Caco-2 (cell line): Measurements from ENCODE around the gene CDKL5. TPM values are rescaled to one million over a fixed set of nuclear protein-coding genes. Genes with fewer than 3 reads are reported as not detected.
A peak's percentile ranks its signal among the peaks of the same experiment; 100 is the strongest.

Source experiments
- BruUV-seq: library from RNA; stranded (reverse); fragments of 400-500 nt; replicated peaks from 2 replicates; lab custom pipeline; 2021; lab: Mats Ljungman, UMichigan
- CTCF ChIA-PET: fragments of 300-600 bp; sonication (Branson Sonifier 250); formaldehyde crosslinking; loops from one replicate; lab custom pipeline; 2022; ENCODE audit warnings: antibody characterized with exemption; lab: Charles Lee
- POLR2A ChIA-PET: fragments of 300-600 bp; sonication (Branson Sonifier 250); formaldehyde crosslinking; loops from one replicate; lab custom pipeline; 2022; ENCODE audit warnings: antibody characterized with exemption; lab: Charles Lee
- DNase-seq, 2 experiments: peaks; one replicate each; pipeline versions ENCODE4 v3.0.0 to v3.0.0-alpha.2; 2020 to 2022
- H3K27me3 ChIP-seq: replicated peaks from 2 replicates; pipeline ENCODE4 v1.6.0; 2011; ENCODE audit warnings: low read length; ENCODE audit not compliant: control insufficient read depth, insufficient read depth
- H3K36me3 ChIP-seq: 2 replicates; pipeline ENCODE4 v1.5.1; 2011; ENCODE audit warnings: low read length; ENCODE audit not compliant: control insufficient read depth, insufficient read depth
- H3K4me1 ChIP-seq: fragments of 250-450 bp; sonication (Bioruptor Pico); 2 replicates; pipeline ENCODE4 v1.5.1; 2020; ENCODE audit warnings: mild to moderate bottlenecking
- H3K4me3 ChIP-seq: 2 replicates; pipeline ENCODE4 v1.5.1; 2011; ENCODE audit warnings: low read depth, mild to moderate bottlenecking, control low read depth, low read length
- H3K9me3 ChIP-seq: fragments of 250-450 bp; sonication (Bioruptor Pico); 2 replicates; pipeline ENCODE4 v1.5.1; 2020; ENCODE audit warnings: mild to moderate bottlenecking, moderate library complexity
- H3K27ac Mint-ChIP-seq: one replicate; pipeline ENCODE4 v1.8.0; 2022; ENCODE audit warnings: mixed read lengths; ENCODE audit not compliant: unreplicated experiment
- H3K27me3 Mint-ChIP-seq: one replicate; pipeline ENCODE4 v1.8.0; 2022; ENCODE audit warnings: mixed read lengths; ENCODE audit not compliant: insufficient read depth, unreplicated experiment
- H3K36me3 Mint-ChIP-seq: one replicate; pipeline ENCODE4 v1.8.0; 2022; ENCODE audit warnings: mild to moderate bottlenecking, mixed read lengths; ENCODE audit not compliant: insufficient read depth, unreplicated experiment
- H3K4me1 Mint-ChIP-seq: one replicate; pipeline ENCODE4 v1.8.0; 2022; ENCODE audit warnings: low read depth, mixed read lengths; ENCODE audit not compliant: unreplicated experiment
- H3K4me3 Mint-ChIP-seq: one replicate; pipeline ENCODE4 v1.8.0; 2022; ENCODE audit warnings: mild to moderate bottlenecking, moderate library complexity, mixed read lengths; ENCODE audit not compliant: unreplicated experiment
- H3K9me3 Mint-ChIP-seq: one replicate; pipeline ENCODE4 v1.8.0; 2022; ENCODE audit warnings: mixed read lengths; ENCODE audit not compliant: unreplicated experiment
- intact Hi-C: fragments of 100-400 bp; cut with micrococcal nuclease; formaldehyde crosslinking; loops from one replicate; pipeline ENCODE4 v1.10.0; 2022; ENCODE audit not compliant: unreplicated experiment
- total RNA-seq: library from RNA; stranded (reverse); gene quantifications from 2 replicates; pipeline ENCODE4 v1.2.3, GENCODE V29; 2022
- TF ChIP-seq, protein P1 (sequence below), 2 experiments: fragments of 200-600 bp in 1 of 2; IDR thresholded peaks; 1 replicate in 1 of 2; 2 replicates in 1 of 2; pipeline versions ENCODE4 v1.5.1 to v1.8.0; 2011 to 2022; ENCODE audit warnings: antibody characterized with exemption in 1 of 2, control low read depth in 1 of 2, inconsistent platforms in 1 of 2, low read depth in 1 of 2, low read length in 1 of 2, mild to moderate bottlenecking in 1 of 2, moderate library complexity in 1 of 2; ENCODE audit not compliant: insufficient read depth in 1 of 2, severe bottlenecking in 1 of 2, unreplicated experiment in 1 of 2

Gene CDKL5
- total RNA-seq, 1 experiment from 2014 or later, result 23.7 TPM

DNA sequence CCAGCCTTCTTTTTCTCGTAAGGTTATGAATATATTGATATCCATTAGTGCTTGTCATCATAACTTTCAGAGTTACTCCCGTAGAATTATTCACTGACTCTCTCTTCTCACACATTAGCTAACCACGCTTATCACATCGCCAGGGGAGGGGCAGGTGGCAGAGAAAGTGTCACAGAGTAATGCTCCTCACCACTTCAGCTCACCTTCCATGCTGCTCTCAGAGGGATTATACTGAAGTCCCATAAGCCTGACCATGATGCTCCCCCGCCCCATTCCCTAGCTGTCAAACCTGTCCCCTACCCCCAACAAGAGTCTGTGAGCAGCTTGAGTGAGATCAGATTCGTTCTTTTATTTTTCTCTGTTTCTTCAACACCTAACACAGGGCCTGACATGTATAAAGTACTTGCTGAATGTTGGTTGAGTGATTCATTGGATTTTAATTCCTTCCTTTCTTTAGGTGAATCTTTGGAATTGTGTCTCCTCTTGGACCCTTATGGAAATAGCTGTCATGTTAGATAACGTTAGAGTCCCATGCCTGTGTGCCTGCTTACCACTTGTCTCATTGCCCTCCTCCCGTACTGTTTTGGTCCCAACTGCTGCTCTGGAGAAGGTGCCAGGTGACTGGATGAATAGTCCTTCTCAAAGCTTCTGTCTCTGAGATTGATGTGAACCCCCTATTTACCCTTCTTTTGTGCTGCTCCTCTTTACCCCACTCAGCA lies 191.4 kb downstream of the CDKL5 start:
- ChIA-PET CTCF (interaction anchor here (1.0 kb wide), 1 partner anchor 207 kb away, joined by 3 read pairs; no protein-coding TSS in a partner anchor), POLR2A (interaction anchor here (0.9 to 2.0 kb wide), 3 partner anchors 192 to 269 kb away, joined by 4 to 7 read pairs (median 5); no protein-coding TSS in a partner anchor)
- H3K4me1 Mint-ChIP-seq, result peaks cover 23% of the 10 kb centered on the region
- intact Hi-C loops, result loop anchor here (2.0 kb wide), 1 partner anchor 270 kb away; no protein-coding TSS in a partner anchor
- H3K27ac Mint-ChIP-seq, result peak overlapping the region; percentile 98
- H3K36me3 Mint-ChIP-seq, result peaks cover 29% of the 10 kb centered on the region
- Histone ChIP-seq H3K36me3 (no peaks in the 10 kb centered on the region), H3K9me3 (no peaks in the 10 kb centered on the region), H3K4me1 (peaks cover 40% of the 10 kb centered on the region), H3K27me3 (no peaks in the 10 kb centered on the region), H3K4me3 (peak overlapping the region; percentile 15)
- no peaks in the 10 kb centered on the region for H3K27me3 Mint-ChIP-seq
- peak overlapping the region; percentile 77 for H3K4me3 Mint-ChIP-seq
- BruUV-seq, result TSS peak; percentile 85
- TF ChIP-seq, protein P1, sequence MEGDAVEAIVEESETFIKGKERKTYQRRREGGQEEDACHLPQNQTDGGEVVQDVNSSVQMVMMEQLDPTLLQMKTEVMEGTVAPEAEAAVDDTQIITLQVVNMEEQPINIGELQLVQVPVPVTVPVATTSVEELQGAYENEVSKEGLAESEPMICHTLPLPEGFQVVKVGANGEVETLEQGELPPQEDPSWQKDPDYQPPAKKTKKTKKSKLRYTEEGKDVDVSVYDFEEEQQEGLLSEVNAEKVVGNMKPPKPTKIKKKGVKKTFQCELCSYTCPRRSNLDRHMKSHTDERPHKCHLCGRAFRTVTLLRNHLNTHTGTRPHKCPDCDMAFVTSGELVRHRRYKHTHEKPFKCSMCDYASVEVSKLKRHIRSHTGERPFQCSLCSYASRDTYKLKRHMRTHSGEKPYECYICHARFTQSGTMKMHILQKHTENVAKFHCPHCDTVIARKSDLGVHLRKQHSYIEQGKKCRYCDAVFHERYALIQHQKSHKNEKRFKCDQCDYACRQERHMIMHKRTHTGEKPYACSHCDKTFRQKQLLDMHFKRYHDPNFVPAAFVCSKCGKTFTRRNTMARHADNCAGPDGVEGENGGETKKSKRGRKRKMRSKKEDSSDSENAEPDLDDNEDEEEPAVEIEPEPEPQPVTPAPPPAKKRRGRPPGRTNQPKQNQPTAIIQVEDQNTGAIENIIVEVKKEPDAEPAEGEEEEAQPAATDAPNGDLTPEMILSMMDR (IDR thresholded peaks at IDR 0.05; ENCODE audit: insufficient read depth in 1 of 2, low read depth in 1 of 2, low read length in 1 of 2, severe bottlenecking in 1 of 2, unreplicated experiment in 1 of 2), result no peak
- no peaks in the 10 kb centered on the region for H3K9me3 Mint-ChIP-seq
- peak in 1 of 2 experiments; percentile 19 for DNase-seq

DNA sequence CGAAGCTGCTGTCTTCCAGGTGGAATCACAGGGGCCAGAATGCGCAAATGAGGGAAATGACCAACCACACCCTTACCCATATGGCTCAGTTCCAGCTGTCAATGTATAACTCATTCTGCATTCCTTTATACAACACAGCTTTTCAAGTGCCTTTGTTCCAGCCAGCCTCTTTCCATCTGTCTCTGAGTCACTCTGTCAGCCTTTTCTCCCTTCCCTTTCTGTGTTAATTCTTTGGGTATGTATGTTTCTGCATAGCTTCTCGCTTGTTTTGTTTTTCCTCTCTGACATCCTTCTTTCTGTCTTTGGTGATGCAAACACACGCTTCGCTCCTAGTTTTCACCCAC lies 192.0 kb downstream of the CDKL5 start:
- no TSS peak for BruUV-seq
- TF ChIP-seq, protein P1 (IDR thresholded peaks at IDR 0.05; ENCODE audit: insufficient read depth in 1 of 2, low read depth in 1 of 2, low read length in 1 of 2, severe bottlenecking in 1 of 2, unreplicated experiment in 1 of 2), result no peak
- CTCF ChIA-PET, result interaction anchor here (1.0 kb wide), 1 partner anchor 207 kb away, joined by 3 read pairs; no protein-coding TSS in a partner anchor
- H3K4me1 Mint-ChIP-seq, result peaks cover 23% of the 10 kb centered on the region
- DNase-seq, result peak; percentile 66 to 70
- no peaks in the 10 kb centered on the region for H3K27me3 Mint-ChIP-seq
- H3K9me3 Mint-ChIP-seq, result no peaks in the 10 kb centered on the region
- Histone ChIP-seq H3K4me3 (no peak overlapping the region; the same call in 1 of the 2 replicates), H3K4me1 (peaks cover 46% of the 10 kb centered on the region), H3K36me3 (no peaks in the 10 kb centered on the region), H3K27me3 (no peaks in the 10 kb centered on the region), H3K9me3 (no peaks in the 10 kb centered on the region)
- peaks cover 29% of the 10 kb centered on the region for H3K36me3 Mint-ChIP-seq
- POLR2A ChIA-PET, result interaction anchor here (0.9 to 2.0 kb wide), 3 partner anchors 193 to 268 kb away, joined by 4 to 7 read pairs (median 5); no protein-coding TSS in a partner anchor
- intact Hi-C loops, result loop anchor here (2.0 kb wide), 1 partner anchor 269 kb away; no protein-coding TSS in a partner anchor
- peak overlapping the region; percentile 77 for H3K4me3 Mint-ChIP-seq
- peak overlapping the region; percentile 98 for H3K27ac Mint-ChIP-seq

DNA sequence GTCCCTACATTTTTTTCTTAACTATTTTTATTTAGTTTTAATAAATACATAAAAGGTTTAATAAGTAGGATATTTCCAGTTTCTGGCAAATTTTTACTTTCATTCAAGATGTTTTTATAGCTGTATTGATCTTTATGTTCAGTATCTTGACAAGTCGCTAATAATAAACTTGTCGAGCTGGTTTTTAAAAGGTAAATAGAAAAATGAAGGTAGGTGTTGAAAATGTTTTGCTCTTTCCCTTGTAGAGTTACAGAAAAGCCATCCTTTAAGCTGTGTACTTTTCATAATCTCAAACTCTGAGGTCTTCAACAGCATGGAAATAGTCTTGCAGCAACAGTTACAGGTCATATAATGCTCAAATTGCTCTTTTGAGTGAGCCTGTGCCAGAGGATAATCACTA lies 193.9 kb downstream of the CDKL5 start:
- Mint-ChIP-seq H3K27me3 (no peaks in the 10 kb centered on the region), H3K4me1 (peaks cover 26% of the 10 kb centered on the region), H3K27ac (peak overlapping the region; percentile 77), H3K9me3 (no peaks in the 10 kb centered on the region), H3K36me3 (peaks cover 26% of the 10 kb centered on the region), H3K4me3 (no peak overlapping the region)
- no peak for DNase-seq
- no peaks in the 10 kb centered on the region for H3K9me3 ChIP-seq
- peaks cover 65% of the 10 kb centered on the region for H3K4me1 ChIP-seq
- no peaks in the 10 kb centered on the region for H3K36me3 ChIP-seq
- ChIA-PET CTCF (interaction anchor here (0.6 to 0.8 kb wide), 3 partner anchors 57 to 276 kb away, joined by 3 to 5 read pairs (median 3); no protein-coding TSS in a partner anchor), POLR2A (no interaction called here)
- intact Hi-C loops, result no loop called here
- H3K4me3 ChIP-seq, result no peak overlapping the region
- no peaks in the 10 kb centered on the region for H3K27me3 ChIP-seq
- TF ChIP-seq, protein P1 (IDR thresholded peaks at IDR 0.05; ENCODE audit: insufficient read depth in 1 of 2, low read depth in 1 of 2, low read length in 1 of 2, severe bottlenecking in 1 of 2, unreplicated experiment in 1 of 2), result no peak
- BruUV-seq, result no TSS peak
